NT2/D1 (cell line): Measurements from ENCODE around the gene OSBPL10.

Experiments used
- SUZ12 ChIP-seq: IDR thresholded peaks from 2 replicates; pipeline ENCODE4 v1.6.1; 2011; ENCODE audit not compliant: insufficient read length, insufficient read depth; ENCODE audit errors: extremely low read depth
- YY1 ChIP-seq: IDR thresholded peaks from 2 replicates; pipeline ENCODE4 v1.6.1; 2011; ENCODE audit not compliant: insufficient read length, insufficient read depth
- ZNF274 ChIP-seq: IDR thresholded peaks from 2 replicates; pipeline ENCODE4 v1.6.1; 2011; ENCODE audit warnings: mild to moderate bottlenecking, low read depth, low read length

DNA sequence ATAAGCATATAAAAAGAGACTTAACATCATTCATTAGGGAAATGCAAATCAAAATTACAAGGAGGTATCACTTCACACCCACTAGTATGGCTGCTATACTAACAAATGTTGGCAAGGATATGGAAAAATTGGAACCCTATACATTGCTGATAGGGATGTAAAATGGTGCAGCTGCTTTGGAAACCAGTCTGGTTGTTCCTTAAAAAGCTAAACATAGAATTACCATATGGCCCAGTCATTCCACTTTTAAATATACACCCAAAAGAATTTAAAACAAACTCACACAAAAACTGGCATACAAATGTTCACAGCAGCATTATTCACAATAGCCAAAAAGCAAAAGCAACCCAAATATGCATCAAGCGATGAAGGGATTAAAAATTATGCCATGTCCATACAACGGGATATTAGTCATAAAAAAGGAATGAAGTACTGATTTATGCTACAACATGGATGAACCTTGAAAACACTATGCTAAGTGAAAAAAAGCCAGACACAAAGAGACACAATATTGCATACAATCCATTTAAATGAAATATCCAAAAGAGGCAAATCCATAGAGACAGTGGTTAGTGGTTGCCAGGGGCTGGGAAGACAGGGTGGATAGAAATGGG is 118.3 kb downstream of the OSBPL10 start:
- TF ChIP-seq YY1: no peak
- no peak for TF ChIP-seq SUZ12
- TF ChIP-seq ZNF274: no peak
